ENCODE data around the gene ANAPC16.

- TF ChIP-seq, protein P1, sequence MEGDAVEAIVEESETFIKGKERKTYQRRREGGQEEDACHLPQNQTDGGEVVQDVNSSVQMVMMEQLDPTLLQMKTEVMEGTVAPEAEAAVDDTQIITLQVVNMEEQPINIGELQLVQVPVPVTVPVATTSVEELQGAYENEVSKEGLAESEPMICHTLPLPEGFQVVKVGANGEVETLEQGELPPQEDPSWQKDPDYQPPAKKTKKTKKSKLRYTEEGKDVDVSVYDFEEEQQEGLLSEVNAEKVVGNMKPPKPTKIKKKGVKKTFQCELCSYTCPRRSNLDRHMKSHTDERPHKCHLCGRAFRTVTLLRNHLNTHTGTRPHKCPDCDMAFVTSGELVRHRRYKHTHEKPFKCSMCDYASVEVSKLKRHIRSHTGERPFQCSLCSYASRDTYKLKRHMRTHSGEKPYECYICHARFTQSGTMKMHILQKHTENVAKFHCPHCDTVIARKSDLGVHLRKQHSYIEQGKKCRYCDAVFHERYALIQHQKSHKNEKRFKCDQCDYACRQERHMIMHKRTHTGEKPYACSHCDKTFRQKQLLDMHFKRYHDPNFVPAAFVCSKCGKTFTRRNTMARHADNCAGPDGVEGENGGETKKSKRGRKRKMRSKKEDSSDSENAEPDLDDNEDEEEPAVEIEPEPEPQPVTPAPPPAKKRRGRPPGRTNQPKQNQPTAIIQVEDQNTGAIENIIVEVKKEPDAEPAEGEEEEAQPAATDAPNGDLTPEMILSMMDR (conservative IDR thresholded peaks at IDR 0.05; ENCODE audit: low read depth, low read length), result no peak
- TF ChIP-seq POLR2A (IDR thresholded peaks at IDR 0.05; ENCODE audit: low read depth, low read length) (no peak), USF2 (IDR thresholded peaks at IDR 0.05; ENCODE audit: low read depth, low read length) (no peak), RFX5 (IDR thresholded peaks at IDR 0.05; ENCODE audit: low read depth, low read length) (no peak), RAD21 (IDR thresholded peaks at IDR 0.05; ENCODE audit: low read length) (no peak), CHD1 (IDR thresholded peaks at IDR 0.05; ENCODE audit: low read depth, low read length) (no peak), BHLHE40 (IDR thresholded peaks at IDR 0.05; ENCODE audit: low read depth, low read length) (no peak), MAZ (IDR thresholded peaks at IDR 0.05; ENCODE audit: borderline replicate concordance, low read depth, low read length) (no peak), CEBPB (IDR thresholded peaks at IDR 0.05; ENCODE audit: low read depth, low read length) (no peak), MAFK (IDR thresholded peaks at IDR 0.05; ENCODE audit: low read depth, low read length) (no peak), SMC3 (IDR thresholded peaks at IDR 0.05; ENCODE audit: low read depth, low read length) (no peak), MXI1 (IDR thresholded peaks at IDR 0.05; ENCODE audit: borderline replicate concordance, low read depth, low read length) (no peak), FOS (IDR thresholded peaks at IDR 0.05; ENCODE audit: low read depth, low read length) (no peak)
Measured at GRCh38 chr10:72194949-72195348, 20.9 kb upstream of the ANAPC16 start.
